GM18502 (cell line): ENCODE measurements around the gene ADM5.

Experiments used
- ATAC-seq: cut with Tn5 transposase; IDR thresholded peaks from one replicate; pipeline ENCODE4 v1.9.1; 2021; ENCODE audit warnings: mild to moderate bottlenecking; ENCODE audit not compliant: unreplicated experiment, poor library complexity

The ADM5 gene

DNA sequence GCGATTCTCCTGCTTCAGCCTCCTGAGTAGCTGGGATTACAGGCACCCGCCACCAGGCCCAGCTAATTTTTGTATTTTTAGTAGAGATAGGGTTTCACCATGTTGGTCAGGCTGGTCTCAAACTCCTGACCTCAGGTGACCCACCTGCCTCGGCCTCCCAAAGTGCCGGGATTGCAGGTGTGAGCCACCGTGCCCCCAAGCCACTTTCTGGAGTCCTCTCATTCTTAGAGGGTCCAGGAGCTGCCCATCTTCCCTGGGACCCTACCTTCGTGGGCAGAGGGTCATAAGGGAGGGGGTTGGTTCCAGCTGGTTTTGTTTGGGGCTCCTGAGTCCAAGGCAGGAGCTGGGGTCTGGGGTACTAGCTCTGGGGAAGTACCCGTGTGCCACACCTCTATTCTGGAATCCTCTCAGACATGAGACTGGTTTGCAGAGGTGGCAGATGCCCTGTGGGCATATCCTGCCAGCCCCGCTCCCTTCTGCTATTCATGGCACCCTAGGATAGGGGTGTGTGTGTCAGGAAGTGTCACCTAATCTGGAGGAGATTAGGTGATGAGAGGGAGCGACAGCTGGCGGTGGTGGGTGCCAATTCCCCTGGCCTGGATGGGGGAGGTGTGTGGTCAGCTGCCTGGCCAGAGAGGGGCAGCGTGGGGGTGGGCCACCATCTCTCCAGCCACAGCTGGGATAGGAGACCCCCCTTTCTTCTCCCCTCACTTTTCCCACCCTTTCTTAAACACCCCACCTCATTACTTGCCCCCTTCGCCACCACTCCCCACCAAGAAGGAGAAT, 10.2 kb upstream of the ADM5 start:
- ATAC-seq, result no peak

DNA sequence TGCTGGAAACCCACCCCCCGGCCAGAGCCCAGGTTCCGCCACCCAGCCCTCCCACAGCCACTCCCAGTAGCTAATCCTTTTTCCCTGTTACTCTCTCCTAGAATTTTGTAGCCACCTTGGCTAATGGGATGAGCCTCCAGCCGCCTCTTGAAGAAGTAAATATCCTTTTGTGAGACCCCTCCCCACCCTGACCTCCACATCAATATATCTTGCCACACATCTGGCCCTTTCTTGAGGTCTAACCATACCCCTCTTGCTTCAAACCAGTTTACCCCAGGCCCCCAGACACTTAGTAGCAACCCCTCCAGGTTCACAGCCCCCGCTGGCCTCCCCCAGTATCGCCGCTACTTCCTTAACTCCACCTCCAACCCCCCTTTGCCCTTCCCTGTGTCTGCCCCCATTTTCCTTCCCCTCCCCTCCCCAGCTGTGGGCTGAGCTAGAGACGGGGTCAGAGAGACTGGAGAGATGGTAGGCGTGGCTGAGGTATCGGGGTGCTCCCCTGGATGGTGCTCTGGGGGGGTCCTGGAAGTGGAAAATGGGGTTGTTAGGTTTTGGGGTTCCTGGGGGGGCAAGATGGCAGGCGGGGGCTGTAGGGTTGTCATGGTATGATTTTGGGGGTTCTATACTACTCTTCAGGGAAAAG, 9.5 kb upstream of the ADM5 start:
- ATAC-seq, result no peak

DNA sequence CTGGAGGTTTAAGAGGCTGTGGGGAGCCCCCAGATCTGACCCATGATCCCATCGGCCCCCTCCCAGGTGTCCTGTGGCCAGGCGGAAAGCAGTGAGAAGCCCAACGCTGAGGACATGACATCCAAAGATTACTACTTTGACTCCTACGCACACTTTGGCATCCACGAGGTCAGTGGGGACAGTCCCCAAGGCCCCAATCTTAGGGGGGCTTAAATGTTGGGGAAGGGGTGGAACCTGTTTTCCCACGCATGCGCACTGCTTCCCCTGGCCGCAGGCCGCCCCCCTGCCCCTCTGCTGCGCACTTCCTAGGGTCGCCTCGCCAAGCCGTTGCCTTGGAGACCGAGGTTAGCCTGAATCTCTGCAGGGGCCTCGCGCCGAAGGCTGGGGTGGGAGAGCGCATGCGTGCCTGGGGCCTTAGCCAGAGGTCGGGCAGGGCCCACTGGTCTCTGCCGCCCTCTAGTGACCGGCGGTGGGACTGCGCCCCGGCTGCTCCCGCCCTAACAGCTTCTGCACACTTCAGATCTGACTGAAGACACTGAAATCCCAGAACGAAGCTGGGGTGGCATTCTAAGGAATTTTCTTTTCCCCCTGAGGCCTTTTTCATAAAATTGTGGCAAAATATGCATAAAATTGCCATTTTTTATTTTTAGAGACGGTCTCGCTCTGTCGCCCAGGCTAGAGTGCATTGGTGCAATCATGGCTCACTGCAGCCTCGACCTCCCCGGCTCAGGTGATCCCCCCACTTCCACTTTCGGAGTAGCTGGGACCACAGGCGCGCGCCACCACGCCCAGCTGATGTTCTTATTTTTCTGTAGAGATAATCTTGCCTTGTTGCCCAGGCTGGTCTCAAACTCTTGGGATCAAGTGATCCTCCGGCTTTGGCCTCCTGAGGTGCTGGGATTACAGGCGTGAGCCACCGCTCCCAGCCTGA, 8.7 kb upstream of the ADM5 start:
- no peak for ATAC-seq

DNA sequence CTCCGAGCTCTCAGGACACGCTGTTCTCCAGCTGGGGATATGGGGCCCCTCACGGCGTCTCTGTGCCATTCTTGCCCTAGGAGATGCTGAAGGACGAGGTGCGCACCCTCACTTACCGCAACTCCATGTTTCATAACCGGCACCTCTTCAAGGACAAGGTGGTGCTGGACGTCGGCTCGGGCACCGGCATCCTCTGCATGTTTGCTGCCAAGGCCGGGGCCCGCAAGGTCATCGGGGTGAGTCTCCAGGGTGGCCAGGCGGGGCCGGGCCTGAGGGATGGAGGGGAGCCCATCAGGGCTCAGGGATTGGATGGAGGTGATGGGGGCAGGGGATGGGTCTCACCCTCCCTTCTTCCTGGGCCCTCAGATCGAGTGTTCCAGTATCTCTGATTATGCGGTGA, 7.6 kb upstream of the ADM5 start:
- no peak for ATAC-seq

DNA sequence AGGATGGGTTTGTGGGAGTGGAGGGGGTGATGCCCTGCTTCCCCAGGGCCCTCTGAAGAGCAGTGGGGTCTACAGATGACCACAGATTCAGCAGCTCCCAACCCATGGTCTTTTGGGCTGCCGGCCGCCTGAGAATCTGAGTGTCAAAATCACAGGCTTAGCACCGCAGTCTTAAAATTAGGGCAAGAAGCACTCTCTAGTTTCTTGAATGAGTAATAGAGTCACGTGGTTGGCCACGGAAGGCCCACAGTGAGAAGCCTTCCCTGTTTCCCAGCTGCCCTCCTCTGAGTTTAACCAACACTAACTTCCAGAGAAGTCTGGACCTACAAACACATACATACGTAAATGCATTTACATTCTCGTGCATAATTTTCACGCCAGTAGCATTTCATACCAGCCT, 7.1 kb upstream of the ADM5 start:
- ATAC-seq, result no peak

DNA sequence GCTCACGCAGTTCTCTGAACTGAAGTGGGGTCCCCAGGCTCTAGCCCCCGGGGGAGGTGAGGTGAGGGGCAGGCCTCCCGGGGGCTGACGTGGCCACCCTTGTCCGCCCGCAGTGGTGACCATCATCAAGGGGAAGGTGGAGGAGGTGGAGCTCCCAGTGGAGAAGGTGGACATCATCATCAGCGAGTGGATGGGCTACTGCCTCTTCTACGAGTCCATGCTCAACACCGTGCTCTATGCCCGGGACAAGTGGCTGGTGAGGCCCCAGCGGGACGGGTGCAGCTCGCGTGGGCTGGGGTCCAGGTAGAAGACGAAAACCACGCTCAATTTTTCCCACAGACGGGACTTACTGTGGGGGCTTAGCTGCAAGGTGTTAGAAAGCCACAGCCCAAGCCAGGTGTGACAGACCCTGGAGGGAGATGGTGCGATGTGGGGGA, 5.6 kb upstream of the ADM5 start:
- no peak for ATAC-seq

DNA sequence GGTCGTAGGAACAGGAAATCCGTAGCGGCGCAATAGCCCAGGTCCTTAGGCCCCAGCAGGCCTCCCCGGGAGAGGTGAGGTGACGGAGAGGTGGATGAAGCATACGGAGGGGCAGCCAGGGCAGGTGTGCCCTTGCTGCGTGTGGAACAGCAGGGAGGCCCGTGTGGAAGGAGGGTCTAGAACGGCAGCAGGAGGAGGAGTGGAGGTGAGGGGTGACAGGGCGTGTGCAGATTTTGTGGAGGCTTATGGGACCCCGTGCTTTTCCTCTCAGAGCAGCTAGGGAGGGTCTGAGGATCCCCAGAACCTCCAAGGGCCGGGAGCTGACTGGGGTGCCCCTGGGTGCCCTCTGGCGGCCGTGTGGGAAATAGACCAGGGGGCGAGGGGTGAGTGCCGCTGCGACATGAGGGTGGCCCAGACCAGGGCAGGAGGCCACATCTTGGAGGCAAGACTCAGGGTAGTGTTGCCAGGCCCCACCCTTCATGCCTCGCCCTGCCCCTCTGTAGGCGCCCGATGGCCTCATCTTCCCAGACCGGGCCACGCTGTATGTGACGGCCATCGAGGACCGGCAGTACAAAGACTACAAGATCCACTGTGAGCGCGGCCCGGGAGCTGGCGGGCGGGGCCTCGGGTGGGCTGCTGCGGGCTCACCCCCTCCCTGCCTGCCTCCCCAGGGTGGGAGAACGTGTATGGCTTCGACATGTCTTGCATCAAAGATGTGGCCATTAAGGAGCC, 5.0 kb upstream of the ADM5 start:
- no peak for ATAC-seq

DNA sequence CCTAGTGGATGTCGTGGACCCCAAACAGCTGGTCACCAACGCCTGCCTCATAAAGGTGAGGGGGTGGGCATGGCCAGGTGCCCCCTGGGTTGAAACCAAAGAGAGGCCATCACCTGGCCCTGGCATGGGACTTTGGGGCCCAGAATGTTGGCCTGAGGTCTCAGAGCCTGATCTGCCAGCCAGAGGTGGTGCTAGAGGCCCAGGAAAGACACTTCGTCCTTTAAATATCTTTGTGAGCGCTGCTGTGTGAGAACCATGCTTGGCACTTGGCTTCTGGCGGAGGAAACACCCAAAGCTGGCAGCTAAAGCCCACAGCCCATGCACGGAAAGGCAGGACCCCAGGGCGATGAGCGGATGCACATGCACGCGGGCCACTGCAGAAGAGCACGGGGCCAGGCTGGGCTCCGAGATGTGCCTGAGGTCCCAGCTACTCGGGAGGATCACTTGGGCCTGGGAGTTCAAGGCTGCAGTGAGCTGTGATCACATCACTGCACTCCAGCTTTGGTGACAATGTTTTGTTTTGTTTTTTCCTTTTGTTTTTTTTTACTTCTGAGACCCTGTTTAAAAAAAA, 4.3 kb upstream of the ADM5 start:
- no peak for ATAC-seq

DNA sequence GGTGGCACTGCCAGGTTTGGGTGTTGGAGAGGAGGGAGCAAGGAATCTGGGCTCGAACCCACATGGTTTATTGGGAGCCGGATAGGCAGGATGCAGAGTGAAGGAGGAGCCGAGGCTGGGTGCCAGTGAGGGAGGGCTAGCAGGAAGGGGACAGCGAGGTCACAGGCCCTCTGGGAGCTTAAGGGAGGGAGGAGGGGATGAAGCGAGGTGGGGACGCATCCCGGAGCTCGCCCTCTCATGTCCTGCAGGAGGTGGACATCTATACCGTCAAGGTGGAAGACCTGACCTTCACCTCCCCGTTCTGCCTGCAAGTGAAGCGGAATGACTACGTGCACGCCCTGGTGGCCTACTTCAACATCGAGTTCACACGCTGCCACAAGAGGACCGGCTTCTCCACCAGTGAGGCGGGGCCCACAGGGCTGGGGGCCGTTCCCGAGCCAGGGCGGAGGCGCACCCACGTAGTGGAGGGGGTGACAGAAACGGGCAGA, 3.5 kb upstream of the ADM5 start:
- no peak for ATAC-seq

DNA sequence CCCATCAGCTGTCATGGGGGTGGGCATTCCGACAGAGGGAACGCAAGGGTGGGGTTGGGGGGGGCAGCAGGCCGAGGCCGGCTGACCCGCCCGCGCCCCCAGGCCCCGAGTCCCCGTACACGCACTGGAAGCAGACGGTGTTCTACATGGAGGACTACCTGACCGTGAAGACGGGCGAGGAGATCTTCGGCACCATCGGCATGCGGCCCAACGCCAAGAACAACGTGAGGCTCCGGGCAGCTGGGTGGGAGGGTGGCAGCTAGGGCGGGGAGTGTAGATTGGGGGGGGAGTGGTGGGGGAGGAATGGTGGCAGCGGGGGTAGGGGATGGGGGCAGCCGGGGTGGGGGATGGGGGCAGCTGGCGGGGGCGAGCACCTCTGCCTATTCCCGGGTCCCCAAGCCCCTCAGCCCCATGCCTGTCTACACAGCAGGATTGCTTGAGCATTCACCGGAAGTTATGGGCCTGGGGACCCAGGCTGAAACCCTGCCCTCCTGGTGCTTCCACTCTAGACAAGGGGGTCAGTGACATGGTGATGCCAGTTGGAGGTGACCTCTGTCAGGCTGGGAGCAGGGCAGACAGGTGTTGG, 2.8 kb upstream of the ADM5 start:
- no peak for ATAC-seq

DNA sequence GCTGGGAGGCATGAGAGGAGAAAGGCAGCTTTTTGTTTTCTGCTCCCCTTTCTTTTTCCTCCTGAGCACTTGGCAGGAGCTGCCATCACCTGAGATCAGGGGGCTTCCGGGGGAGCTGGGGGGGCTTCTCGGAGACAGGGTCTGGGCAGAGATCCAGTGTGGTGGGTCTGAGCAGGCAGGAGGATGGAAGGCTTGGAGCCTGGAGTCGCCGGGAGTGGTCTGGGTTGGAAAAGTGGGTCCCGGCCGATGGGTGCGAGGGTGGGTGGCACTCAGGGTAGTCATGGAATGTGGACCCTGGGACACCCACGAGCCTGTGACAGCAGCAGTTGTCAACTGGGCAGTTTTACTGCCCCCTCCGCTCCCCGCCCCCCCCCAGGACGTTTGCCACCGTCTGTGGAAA, 2.2 kb upstream of the ADM5 start:
- no peak for ATAC-seq

DNA sequence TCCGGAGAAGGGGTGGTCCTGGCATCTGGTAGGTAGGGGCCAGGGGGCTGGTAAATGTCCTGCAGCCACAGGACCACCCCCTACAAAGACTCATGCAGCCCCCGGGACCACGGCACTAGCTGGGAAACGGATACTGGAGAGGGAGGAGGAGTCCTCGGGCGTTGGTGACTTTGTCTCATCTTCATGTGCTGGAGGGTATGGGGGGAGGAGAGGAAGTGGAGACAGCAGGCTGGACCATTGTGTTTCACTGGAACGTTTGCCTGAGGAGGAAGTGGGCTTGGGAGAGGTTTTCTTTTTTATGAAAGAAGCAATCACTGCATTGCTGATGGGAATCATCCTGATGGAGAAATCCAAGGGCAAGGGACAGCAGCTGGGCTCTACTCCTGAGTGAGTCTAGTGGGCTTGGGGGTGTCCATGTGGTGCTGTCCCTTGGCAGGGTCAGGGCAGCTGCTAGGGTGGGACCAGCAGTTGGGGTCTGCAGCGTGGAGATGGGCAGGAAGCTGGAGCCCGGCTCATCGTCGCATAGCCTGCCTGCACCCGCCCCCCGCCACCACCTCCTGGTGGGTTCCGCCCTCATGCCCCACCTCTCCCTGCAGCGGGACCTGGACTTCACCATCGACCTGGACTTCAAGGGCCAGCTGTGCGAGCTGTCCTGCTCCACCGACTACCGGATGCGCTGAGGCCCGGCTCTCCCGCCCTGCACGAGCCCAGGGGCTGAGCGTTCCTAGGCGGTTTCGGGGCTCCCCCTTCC, 1.7 kb upstream of the ADM5 start:
- no peak for ATAC-seq

DNA sequence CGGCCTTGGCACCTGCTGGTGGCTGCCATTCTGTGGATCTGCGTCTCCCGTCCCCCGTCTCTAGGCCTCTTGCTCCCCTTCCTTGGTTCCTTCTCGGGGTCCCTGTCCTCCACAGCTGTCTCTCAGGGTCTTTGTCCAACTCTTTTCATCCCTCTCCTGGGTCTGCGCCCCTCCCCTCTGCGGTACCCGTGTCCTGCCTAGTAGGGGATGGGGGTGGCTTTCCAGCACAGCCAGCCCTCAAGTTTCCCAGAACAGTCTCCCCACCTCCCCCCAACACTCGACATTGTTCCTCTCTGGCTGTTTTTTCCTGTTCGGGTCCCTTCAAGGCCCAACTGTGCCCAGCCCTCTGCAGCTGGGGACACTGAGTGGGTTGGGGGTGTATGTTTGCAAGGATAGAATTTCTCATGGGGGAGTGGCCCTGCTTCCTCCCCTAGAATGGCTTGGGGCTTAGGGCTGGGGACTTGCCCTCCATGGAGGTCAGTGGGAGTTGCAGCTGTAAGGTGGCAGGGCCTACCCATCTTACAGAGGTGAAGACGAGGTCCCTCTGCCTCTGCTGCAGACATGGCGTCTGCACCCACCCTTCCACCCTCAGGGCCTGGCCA, 762 bp upstream of the ADM5 start:
- ATAC-seq, result no peak

DNA sequence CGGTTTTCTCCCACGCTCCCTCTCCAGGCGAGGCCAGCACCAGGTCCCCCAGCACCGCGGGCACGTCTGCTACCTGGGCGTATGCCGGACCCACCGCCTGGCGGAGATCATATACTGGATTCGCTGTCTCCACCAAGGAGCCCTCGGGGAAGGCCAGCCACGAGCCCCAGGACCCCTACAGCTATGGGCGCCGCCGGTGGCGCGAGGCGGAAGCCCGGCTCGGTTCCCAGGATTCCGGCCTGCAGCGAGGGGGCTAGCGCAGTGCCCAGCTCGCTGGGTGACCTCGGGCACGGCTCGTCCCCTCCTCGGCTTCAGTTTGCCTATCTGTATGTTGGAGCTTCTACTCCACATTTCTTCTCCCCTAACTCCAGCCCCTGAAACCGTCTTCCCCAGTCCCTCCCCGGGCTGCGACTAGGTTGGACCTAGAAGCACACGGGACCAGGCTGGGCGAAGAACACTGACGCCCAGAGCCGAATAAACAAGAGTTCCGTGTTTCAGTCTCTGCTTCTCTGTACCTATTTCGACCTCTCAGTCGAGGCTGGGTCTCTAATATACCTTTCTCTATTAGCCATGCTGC, 773 bp downstream of the ADM5 start:
- no peak for ATAC-seq

DNA sequence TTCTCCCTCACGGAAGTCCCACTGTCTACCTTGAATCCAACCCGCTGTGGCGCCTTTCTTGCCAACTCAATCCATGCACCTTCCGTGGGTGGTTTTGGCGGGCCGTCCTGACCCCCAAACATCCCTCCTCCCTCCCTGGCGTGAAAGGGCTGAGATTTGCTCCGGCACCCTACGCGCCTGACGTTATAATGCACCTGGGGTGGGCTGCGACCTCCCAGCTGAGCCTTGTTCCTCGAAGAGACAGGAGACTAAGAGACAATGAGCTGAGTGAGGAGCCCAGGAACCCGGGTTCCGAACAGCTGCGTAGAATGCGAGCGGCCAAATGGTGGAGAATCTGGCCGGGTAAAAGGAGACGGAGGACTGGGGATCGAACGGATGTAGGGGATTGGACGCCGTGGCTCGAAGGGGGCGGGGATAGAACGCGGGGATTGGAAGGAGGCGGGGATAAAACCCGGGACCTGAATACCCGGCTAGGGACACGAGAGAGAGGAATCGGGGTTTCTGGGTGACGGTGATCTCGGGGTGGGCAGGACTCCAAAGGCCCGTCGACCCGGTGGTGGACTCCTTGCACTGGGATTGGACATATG, 1.4 kb downstream of the ADM5 start, which contains the start of gene CPT1C:
Gene CPT1C, plus strand, starts transcription at position 461 of the 587 bp plus-strand sequence. CDS start 1,137 bp downstream, outside the sequence.
- no peak for ATAC-seq

DNA sequence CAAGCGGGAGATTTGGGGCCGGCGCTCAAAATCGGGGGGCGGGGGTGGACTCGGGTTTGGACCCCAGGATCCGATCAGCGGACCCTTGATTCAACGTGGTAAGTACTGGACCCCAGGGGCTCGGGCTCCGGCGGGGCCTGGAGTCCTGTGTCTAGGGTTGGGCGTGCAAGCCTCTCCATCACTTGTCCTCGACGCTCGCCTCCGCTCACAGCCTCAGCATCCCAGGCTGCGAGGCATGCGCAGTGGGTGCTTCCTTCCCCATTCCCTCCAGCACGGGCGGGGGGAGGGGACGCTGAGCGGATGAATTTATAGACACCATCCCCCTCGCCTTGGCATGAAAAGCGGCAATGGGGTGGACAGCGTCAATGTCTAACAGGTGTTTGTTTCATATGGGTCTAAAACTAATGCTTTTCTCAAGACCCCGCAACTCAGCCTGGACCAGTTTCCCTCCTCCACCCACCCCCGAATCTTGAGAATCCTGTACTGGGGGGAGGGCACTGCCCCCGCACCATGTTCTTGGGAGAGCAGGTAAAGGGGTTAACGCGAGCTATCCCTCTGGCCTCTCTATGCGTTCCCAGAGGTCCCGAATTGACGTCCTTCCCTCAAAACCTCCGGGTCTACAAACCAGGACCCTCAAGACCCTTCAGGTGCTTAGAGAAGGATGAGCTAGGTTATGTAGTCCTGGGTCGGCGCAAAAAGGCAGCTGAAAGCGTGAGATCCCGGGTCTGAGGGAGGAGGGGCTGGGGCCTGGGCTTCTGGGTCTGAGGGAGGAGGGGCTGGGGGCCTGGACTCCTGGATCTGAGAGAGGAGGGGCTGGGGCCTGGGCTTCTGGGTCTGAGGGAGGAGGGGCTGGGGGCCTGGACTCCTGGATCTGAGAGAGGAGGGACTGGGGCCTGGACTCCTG, 2.1 kb downstream of the ADM5 start:
- ATAC-seq, result no peak

DNA sequence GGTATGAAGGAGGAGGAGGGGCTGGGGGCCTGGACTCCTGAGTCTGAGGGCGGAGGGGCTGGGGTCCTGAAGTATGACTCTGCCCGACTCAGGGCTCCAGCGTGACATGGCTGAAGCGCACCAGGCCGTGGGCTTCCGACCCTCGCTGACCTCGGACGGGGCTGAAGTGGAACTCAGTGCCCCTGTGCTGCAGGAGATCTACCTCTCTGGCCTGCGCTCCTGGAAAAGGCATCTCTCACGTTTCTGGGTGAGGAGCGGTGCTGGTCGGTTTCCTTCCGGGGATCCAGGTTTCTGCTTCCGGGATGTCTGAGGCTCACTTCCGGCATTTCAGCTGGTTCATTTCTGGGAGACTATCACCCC, 2.7 kb downstream of the ADM5 start:
- no peak for ATAC-seq
